PFSK-1 (cell line): ENCODE data around the gene PRMT7.

Experiments used
- FOXP2 ChIP-seq: optimal IDR thresholded peaks from 2 replicates; pipeline ENCODE3; 2011; ENCODE audit warnings: borderline replicate concordance, control low read depth, inconsistent platforms; ENCODE audit not compliant: insufficient read depth; ENCODE audit errors: extremely low read length, extremely low read depth
- POLR2AphosphoS5 ChIP-seq: IDR thresholded peaks from 2 replicates; pipeline ENCODE4 v1.6.1; 2012; ENCODE audit warnings: low read depth, mild to moderate bottlenecking, control low read depth, low read length, moderate library complexity
- SIN3A ChIP-seq: IDR thresholded peaks from 2 replicates; pipeline ENCODE4 v1.6.1; 2012; ENCODE audit warnings: mild to moderate bottlenecking, low read length, moderate library complexity, borderline replicate concordance; ENCODE audit not compliant: insufficient read depth
- TAF1 ChIP-seq: IDR thresholded peaks from 2 replicates; pipeline ENCODE4 v1.6.1; 2012; ENCODE audit warnings: low read length, control low read depth, borderline replicate concordance; ENCODE audit not compliant: insufficient read depth
- TF ChIP-seq, protein P1 (sequence below), 2 experiments: IDR thresholded peaks; 2 replicates each; pipeline versions ENCODE4 v1.6.1 to v1.8.0; 2011 to 2012; ENCODE audit warnings: low read depth in 2 of 2, low read length in 2 of 2, control low read depth in 1 of 2, inconsistent platforms in 1 of 2, mild to moderate bottlenecking in 1 of 2, moderate library complexity in 1 of 2; ENCODE audit not compliant: insufficient read depth in 1 of 2

Gene PRMT7

DNA sequence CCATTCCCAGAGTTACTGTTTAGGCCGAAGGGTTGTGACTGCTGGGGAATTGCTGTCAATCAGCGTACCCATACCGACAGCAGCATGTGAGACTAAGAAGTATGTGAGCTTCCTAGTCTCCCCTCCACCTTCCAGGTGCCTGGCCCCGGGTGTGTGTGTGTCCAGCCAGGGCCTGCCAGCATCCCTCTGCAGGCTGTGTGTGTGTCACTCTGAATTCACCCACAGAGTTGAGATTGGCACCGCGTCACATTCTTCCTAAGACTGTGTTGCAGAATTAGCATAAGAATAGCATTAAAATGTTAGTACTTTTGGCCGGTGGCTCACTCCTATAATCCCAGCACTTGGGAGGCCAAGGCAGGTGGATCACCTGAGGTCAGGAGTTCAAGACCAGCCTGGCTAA is 31.8 kb downstream of the PRMT7 start:
- TF ChIP-seq, protein P1, sequence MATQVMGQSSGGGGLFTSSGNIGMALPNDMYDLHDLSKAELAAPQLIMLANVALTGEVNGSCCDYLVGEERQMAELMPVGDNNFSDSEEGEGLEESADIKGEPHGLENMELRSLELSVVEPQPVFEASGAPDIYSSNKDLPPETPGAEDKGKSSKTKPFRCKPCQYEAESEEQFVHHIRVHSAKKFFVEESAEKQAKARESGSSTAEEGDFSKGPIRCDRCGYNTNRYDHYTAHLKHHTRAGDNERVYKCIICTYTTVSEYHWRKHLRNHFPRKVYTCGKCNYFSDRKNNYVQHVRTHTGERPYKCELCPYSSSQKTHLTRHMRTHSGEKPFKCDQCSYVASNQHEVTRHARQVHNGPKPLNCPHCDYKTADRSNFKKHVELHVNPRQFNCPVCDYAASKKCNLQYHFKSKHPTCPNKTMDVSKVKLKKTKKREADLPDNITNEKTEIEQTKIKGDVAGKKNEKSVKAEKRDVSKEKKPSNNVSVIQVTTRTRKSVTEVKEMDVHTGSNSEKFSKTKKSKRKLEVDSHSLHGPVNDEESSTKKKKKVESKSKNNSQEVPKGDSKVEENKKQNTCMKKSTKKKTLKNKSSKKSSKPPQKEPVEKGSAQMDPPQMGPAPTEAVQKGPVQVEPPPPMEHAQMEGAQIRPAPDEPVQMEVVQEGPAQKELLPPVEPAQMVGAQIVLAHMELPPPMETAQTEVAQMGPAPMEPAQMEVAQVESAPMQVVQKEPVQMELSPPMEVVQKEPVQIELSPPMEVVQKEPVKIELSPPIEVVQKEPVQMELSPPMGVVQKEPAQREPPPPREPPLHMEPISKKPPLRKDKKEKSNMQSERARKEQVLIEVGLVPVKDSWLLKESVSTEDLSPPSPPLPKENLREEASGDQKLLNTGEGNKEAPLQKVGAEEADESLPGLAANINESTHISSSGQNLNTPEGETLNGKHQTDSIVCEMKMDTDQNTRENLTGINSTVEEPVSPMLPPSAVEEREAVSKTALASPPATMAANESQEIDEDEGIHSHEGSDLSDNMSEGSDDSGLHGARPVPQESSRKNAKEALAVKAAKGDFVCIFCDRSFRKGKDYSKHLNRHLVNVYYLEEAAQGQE (IDR thresholded peaks at IDR 0.05; ENCODE audit: insufficient read depth in 1 of 2, low read depth in 2 of 2, low read length in 2 of 2): no peak
- TF ChIP-seq POLR2AphosphoS5 (no peak), SIN3A (no peak)

DNA sequence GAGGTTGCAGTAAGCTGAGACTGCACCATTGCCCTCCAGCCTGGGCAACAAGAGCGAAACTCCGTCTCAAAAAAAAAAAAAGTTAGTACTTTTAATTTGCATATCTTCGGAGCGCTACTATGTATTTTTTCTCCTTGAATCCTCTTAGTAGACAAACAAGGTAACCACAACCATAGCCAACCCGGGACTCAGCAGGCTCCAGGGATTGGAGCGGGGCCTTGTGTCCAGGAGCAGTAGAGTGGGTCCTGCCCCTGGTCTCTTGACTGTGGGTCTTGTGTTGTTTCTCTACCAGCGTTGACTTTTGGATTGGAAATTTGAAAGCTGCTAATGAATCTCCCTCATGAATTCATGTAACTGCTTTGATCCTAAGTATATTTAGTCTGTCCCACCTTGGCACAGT is 32.3 kb downstream of the PRMT7 start:
- TF ChIP-seq, protein P1 (IDR thresholded peaks at IDR 0.05; ENCODE audit: insufficient read depth in 1 of 2, low read depth in 2 of 2, low read length in 2 of 2): no peak
- TF ChIP-seq SIN3A (no peak), POLR2AphosphoS5 (no peak), TAF1 (no peak), FOXP2 (no peak)

DNA sequence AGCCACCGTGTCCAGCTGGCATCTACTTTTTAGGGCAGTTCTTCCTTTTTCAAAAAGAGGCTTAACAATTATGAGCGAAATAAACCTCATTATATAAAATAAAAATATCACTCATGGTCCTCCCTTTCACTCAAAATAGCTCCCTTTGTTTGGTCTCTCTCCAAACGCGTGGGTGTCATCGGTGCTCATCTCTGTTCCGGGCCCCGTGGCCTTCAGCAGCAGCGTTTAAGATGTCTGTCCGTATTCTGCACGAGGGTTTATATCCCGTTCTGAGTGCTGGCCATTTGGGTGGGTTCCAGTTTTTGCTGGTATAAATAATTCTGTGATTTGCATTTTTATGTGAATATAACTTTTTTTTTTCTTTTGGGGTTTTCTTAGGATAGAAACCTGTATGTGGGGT is 33.4 kb downstream of the PRMT7 start:
- TF ChIP-seq POLR2AphosphoS5 (no peak), TAF1 (no peak), FOXP2 (no peak), SIN3A (no peak)
- TF ChIP-seq, protein P1 (IDR thresholded peaks at IDR 0.05; ENCODE audit: insufficient read depth in 1 of 2, low read depth in 2 of 2, low read length in 2 of 2): no peak

DNA sequence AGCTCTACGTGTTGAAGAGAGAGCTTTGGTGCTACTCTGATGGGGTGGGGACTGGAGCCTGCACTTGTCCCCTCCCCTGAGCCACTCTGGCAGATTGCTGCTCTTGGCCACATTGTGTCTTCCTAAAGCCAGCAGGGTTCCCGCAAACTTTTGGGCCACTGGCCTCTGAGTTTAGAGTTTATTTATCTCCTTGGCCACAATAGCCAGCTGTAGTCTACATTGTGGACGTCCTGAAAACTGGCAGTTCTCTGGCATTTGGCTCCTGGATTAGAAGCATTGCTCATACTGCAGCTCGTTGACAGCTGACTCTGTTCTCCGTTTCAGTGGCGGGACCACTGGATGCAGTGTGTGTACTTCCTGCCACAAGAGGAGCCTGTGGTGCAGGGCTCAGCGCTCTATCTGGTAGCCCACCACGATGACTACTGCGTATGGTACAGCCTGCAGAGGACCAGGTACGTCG is 34.6 kb downstream of the PRMT7 start:
- TF ChIP-seq FOXP2: no peak
- TF ChIP-seq TAF1: no peak
- TF ChIP-seq SIN3A: no peak
- TF ChIP-seq, protein P1 (IDR thresholded peaks at IDR 0.05; ENCODE audit: insufficient read depth in 1 of 2, low read depth in 2 of 2, low read length in 2 of 2): no peak
- no peak for TF ChIP-seq POLR2AphosphoS5

DNA sequence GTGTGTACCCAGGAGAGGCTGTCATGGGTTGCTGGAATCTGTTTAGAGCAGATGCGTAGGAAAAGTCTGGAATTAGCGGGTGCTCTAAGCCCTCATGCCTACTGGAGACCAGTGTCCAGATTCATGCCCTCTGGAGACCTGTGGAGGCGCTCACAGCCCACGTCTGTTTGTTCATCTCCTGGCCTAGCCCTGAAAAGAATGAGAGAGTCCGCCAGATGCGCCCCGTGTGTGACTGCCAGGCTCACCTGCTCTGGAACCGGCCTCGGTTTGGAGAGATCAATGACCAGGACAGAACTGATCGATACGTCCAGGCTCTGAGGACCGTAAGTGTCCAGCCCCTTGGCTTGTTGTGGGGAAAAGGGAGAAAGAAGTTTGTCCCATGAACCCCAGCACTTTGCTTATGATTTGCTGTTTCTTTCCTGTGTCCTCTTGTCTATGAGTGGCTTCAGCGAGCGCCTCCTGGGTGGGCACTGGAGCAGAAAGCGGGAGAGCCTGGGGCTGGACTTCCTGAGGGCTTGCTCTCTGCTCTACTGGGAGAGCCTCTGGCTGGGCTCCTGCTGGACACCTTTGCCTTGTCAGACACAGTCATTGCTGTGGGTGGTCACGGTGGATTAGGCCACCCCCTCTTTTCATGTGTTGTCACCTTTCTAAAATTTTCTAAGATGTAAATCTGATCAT is 35.3 kb downstream of the PRMT7 start:
- TF ChIP-seq SIN3A: no peak
- TF ChIP-seq POLR2AphosphoS5: no peak
- no peak for TF ChIP-seq FOXP2
- TF ChIP-seq TAF1: no peak
- TF ChIP-seq, protein P1 (IDR thresholded peaks at IDR 0.05; ENCODE audit: insufficient read depth in 1 of 2, low read depth in 2 of 2, low read length in 2 of 2): no peak
